Parathyroid adenoma (tissue), 2 donors: Measurements from ENCODE around the gene ARHGEF4.

Experiments used
- H2AFZ ChIP-seq: fragments of 300-600 bp; sonication (generic); one replicate; pipeline ENCODE4 v1.7.0; 2017; ENCODE audit warnings: antibody characterized with exemption, mild to moderate bottlenecking
- H3K27ac ChIP-seq: fragments of 300-600 bp; sonication (generic); one replicate; pipeline ENCODE4 v1.7.0; 2017
- H3K27me3 ChIP-seq: fragments of 300-600 bp; sonication (generic); one replicate; pipeline ENCODE4 v1.7.0; 2017; ENCODE audit warnings: low read length; ENCODE audit not compliant: control insufficient read depth, insufficient read depth
- H3K36me3 ChIP-seq: fragments of 300-600 bp; sonication (generic); one replicate; pipeline ENCODE4 v1.7.0; 2017; ENCODE audit warnings: low read length; ENCODE audit not compliant: control insufficient read depth, insufficient read depth
- H3K4me1 ChIP-seq: fragments of 300-600 bp; sonication (generic); one replicate; pipeline ENCODE4 v1.7.0; 2017; ENCODE audit warnings: control low read depth
- H3K4me2 ChIP-seq: fragments of 300-600 bp; sonication (generic); one replicate; pipeline ENCODE4 v1.7.0; 2017; ENCODE audit warnings: low read length
- H3K4me3 ChIP-seq: fragments of 300-600 bp; sonication (generic); one replicate; pipeline ENCODE4 v1.7.0; 2017; ENCODE audit warnings: low read depth, low read length
- H3K79me2 ChIP-seq: fragments of 300-600 bp; sonication (generic); one replicate; pipeline ENCODE4 v1.7.0; 2017; ENCODE audit warnings: control low read depth
- H3K9ac ChIP-seq: fragments of 300-600 bp; sonication (generic); one replicate; pipeline ENCODE4 v1.7.0; 2017; ENCODE audit warnings: mild to moderate bottlenecking
- H3K9me3 ChIP-seq: fragments of 300-600 bp; sonication (generic); one replicate; pipeline ENCODE4 v1.7.0; 2017; ENCODE audit warnings: low read length; ENCODE audit not compliant: control insufficient read depth
- TF ChIP-seq, protein P1 (sequence below): fragments of 300-600 bp; sonication (generic); IDR thresholded peaks from one replicate; pipeline ENCODE4 v1.7.0; 2017; ENCODE audit warnings: antibody characterized with exemption, mild to moderate bottlenecking
- donor health status: primary hyperparathyroidism.

ARHGEF4 gene

DNA sequence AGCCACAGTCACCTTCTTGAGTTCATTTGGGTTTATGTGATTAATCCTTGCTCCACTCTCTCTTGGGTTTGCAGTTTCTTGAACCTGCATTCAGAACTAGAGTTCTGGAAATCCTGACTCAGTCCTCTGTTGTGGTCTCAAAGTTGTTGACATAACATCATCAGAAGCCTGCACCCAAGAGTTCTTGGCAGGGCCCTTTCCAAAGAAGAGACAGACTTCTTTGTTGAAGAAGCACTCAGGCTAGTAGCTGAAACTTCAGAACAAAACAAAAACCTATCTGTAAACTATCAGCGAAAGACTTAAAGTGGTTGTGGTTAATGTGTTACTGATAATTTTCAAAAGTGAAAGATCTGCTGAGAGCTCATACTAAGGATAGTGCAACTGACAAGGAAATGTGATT lies 135.7 kb downstream of the ARHGEF4 start:
- no peaks in the 10 kb centered on the region for H3K4me1 ChIP-seq
- H3K27ac ChIP-seq = no peak overlapping the region
- H3K36me3 ChIP-seq = no peaks in the 10 kb centered on the region
- H3K4me2 ChIP-seq = no peak overlapping the region
- TF ChIP-seq, protein P1, sequence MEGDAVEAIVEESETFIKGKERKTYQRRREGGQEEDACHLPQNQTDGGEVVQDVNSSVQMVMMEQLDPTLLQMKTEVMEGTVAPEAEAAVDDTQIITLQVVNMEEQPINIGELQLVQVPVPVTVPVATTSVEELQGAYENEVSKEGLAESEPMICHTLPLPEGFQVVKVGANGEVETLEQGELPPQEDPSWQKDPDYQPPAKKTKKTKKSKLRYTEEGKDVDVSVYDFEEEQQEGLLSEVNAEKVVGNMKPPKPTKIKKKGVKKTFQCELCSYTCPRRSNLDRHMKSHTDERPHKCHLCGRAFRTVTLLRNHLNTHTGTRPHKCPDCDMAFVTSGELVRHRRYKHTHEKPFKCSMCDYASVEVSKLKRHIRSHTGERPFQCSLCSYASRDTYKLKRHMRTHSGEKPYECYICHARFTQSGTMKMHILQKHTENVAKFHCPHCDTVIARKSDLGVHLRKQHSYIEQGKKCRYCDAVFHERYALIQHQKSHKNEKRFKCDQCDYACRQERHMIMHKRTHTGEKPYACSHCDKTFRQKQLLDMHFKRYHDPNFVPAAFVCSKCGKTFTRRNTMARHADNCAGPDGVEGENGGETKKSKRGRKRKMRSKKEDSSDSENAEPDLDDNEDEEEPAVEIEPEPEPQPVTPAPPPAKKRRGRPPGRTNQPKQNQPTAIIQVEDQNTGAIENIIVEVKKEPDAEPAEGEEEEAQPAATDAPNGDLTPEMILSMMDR = no peak
- no peak overlapping the region for H3K9ac ChIP-seq
- H3K79me2 ChIP-seq = no peaks in the 10 kb centered on the region
- H3K27me3 ChIP-seq = no peaks in the 10 kb centered on the region
- no peak overlapping the region for H2AFZ ChIP-seq
- H3K9me3 ChIP-seq = no peaks in the 10 kb centered on the region
- H3K4me3 ChIP-seq = no peak overlapping the region

DNA sequence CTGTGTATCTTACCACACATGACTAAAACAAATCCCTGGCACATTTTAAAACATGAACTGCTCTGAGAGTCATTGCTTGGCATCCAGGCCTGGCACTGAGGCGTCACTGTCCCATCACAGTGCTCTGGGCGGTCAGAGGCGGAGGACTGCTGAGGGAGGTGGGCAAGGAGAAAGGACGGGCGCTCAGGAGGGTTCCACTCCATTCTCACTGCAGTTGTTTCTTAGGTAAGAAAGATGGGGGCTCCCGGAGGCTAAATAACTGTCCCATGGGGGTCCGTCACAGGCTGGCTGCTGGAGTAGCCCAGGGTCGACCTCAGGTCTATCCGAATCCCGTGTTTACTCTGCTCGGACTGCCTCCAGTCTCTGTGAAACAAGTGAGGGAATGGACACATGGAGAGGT lies 139.0 kb downstream of the ARHGEF4 start:
- H3K9me3 ChIP-seq = no peaks in the 10 kb centered on the region
- no peaks in the 10 kb centered on the region for H3K4me1 ChIP-seq
- TF ChIP-seq, protein P1 = no peak
- no peak overlapping the region for H3K27ac ChIP-seq
- no peaks in the 10 kb centered on the region for H3K36me3 ChIP-seq
- no peak overlapping the region for H3K4me3 ChIP-seq
- no peaks in the 10 kb centered on the region for H3K79me2 ChIP-seq
- no peak overlapping the region for H3K4me2 ChIP-seq
- no peak overlapping the region for H2AFZ ChIP-seq
- H3K9ac ChIP-seq = no peak overlapping the region
- no peaks in the 10 kb centered on the region for H3K27me3 ChIP-seq

DNA sequence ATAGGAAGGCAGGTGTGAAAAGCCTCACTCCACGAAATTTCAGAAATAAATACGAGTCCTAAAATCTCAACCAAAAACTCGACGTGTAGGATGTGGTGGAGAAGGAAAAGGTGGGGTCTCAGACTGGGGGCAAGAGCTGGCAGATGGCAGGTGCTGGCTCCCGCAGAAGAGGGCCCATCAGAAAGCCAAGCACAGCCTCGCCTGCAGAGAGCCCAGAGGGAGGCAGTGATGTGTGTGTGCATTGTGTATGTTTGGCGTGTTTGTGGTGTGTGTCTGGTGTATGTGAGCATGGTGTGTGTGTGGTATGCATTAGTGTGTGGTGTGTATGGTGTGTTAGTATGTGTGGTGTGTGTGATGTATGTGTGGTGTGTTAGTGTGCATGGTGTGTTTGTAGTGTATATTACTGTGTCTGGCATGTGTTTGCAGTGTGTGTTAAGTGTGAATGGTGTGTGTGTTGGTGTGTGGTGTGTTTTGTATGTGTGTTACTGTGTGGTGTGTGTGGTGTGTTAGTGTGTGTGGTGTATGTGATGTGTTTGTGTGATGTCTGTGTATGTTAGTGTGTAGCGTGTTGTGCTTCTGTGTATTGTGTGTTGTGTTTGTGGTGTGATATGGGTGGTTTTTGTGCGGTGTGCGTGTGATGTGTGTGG lies 140.0 kb downstream of the ARHGEF4 start:
- TF ChIP-seq, protein P1 = no peak

DNA sequence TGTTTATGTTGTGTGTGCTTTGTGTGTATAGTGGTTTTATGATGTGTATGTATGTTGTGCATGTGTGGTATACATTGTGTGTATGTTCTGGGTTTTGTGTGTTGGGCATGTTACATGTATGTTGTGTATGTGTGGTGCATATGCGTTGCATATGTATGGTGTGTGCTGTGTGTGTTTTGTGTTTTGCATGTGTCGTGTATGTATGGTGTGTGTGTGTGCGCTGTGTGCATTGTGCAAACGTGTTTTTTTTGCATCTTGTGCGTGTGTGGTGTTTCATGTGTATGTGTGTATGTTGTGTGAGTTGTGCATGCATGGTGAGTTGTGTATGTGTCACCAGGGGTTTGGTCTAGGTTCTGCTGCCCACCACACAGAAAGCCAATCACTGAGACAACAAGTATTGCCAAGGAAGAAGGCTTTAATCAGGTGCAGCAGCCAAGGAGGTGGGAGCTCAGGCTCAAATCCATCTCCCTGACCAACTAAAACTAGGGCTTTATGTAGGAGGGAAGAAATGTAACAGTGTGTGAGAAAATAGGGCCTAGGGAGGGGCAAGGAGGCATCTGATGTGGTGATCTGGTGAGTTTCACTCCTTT lies 140.8 kb downstream of the ARHGEF4 start:
- Histone ChIP-seq H3K79me2 (no peaks in the 10 kb centered on the region), H3K27me3 (no peaks in the 10 kb centered on the region), H3K27ac (no peak overlapping the region), H3K4me3 (no peak overlapping the region), H3K36me3 (no peaks in the 10 kb centered on the region), H3K9ac (no peak overlapping the region), H2AFZ (no peak overlapping the region), H3K4me1 (no peaks in the 10 kb centered on the region), H3K9me3 (no peaks in the 10 kb centered on the region), H3K4me2 (no peak overlapping the region)
- TF ChIP-seq, protein P1 = no peak

More for the DNA sequence above, 140.0 kb downstream of the ARHGEF4 start:
- H3K9me3 ChIP-seq = no peaks in the 10 kb centered on the region
- H2AFZ ChIP-seq = no peak overlapping the region
- H3K4me3 ChIP-seq = no peak overlapping the region
- H3K79me2 ChIP-seq = no peaks in the 10 kb centered on the region
- no peak overlapping the region for H3K9ac ChIP-seq
- H3K4me2 ChIP-seq = no peak overlapping the region
- H3K27me3 ChIP-seq = no peaks in the 10 kb centered on the region
- no peak overlapping the region for H3K27ac ChIP-seq
- H3K36me3 ChIP-seq = no peaks in the 10 kb centered on the region
- no peaks in the 10 kb centered on the region for H3K4me1 ChIP-seq

DNA sequence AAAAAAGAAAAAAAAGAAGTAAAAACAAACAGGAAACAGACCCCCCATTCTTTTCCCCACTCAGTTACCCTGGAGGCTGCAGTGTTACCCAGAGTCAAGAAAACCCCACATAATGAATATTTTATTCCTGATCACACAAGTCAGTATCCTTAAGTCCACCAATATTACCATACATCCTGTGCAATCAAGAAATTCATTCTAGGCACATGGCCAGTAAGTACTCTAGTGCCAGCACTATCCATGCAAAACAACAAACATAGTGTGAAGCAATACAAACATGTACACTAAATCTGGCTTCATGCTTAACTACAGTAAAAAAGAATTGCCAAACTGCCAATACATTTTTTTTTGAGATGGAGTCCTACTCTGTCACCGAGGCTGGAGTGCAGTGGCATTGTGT lies 145.0 kb downstream of the ARHGEF4 start:
- H3K27me3 ChIP-seq = no peaks in the 10 kb centered on the region
- H3K4me1 ChIP-seq = no peaks in the 10 kb centered on the region
- TF ChIP-seq, protein P1 = no peak
- no peak overlapping the region for H3K9ac ChIP-seq
- H2AFZ ChIP-seq = no peak overlapping the region
- no peak overlapping the region for H3K4me2 ChIP-seq
- H3K27ac ChIP-seq = no peak overlapping the region
- H3K4me3 ChIP-seq = no peak overlapping the region
- H3K36me3 ChIP-seq = no peaks in the 10 kb centered on the region
- no peaks in the 10 kb centered on the region for H3K9me3 ChIP-seq
- no peaks in the 10 kb centered on the region for H3K79me2 ChIP-seq
